HEK293T (cell line): Measurements from ENCODE around the gene PTPRE.

Experiments
- CTCF ChIA-PET: fragments of 350-600 bp; formaldehyde crosslinking; extraction: SDS; loops from one replicate; lab custom pipeline; 2021; ENCODE audit warnings: antibody characterized with exemption, inconsistent platforms; lab: Yijun Ruan, JAX
- POLR2A ChIA-PET: fragments of 350-600 bp; formaldehyde crosslinking; extraction: SDS; loops from one replicate; lab custom pipeline; 2020; ENCODE audit warnings: antibody characterized with exemption, inconsistent platforms; lab: Yijun Ruan, JAX
- DNase-seq: peaks from one replicate; pipeline ENCODE4 v3.0.0; 2012; ENCODE audit warnings: mixed read lengths; ENCODE audit errors: extremely low spot score
- ARNT ChIP-seq: fragments of 450-650 bp; IDR thresholded peaks from 2 replicates; pipeline ENCODE4 v1.6.1; 2017; ENCODE audit warnings: mild to moderate bottlenecking
- BHLHE40 ChIP-seq: fragments of 450-650 bp; IDR thresholded peaks from 2 replicates; pipeline ENCODE4 v1.6.1; 2016; ENCODE audit warnings: mild to moderate bottlenecking, moderate library complexity, borderline replicate concordance
- CTBP1 ChIP-seq: fragments of 450-650 bp; IDR thresholded peaks from 2 replicates; pipeline ENCODE4 v1.6.1; 2016; ENCODE audit warnings: borderline replicate concordance
- ELF4 ChIP-seq: fragments of 450-650 bp; IDR thresholded peaks from 2 replicates; pipeline ENCODE4 v1.6.1; 2017; ENCODE audit warnings: antibody characterized with exemption
- FOXA1 ChIP-seq: fragments of 450-650 bp; IDR thresholded peaks from 2 replicates; pipeline ENCODE4 v1.6.1; 2016; ENCODE audit warnings: mild to moderate bottlenecking
- FOXK2 ChIP-seq: fragments of 450-650 bp; IDR thresholded peaks from 2 replicates; pipeline ENCODE4 v1.6.1; 2016; ENCODE audit warnings: mild to moderate bottlenecking
- FOXM1 ChIP-seq: fragments of 450-650 bp; IDR thresholded peaks from 2 replicates; pipeline ENCODE4 v1.6.1; 2017; ENCODE audit warnings: mild to moderate bottlenecking, borderline replicate concordance
- HDGF ChIP-seq: fragments of 450-650 bp; IDR thresholded peaks from 2 replicates; pipeline ENCODE4 v1.6.1; 2017; ENCODE audit warnings: antibody characterized with exemption, borderline replicate concordance
- L3MBTL2 ChIP-seq: fragments of 450-650 bp; conservative IDR thresholded peaks from 2 replicates; pipeline ENCODE4 v1.6.1; 2016; ENCODE audit warnings: mild to moderate bottlenecking
- LEF1 ChIP-seq: fragments of 450-650 bp; IDR thresholded peaks from 2 replicates; pipeline ENCODE4 v1.6.1; 2017; ENCODE audit warnings: mild to moderate bottlenecking, borderline replicate concordance
- NFRKB ChIP-seq: fragments of 450-650 bp; IDR thresholded peaks from 2 replicates; pipeline ENCODE4 v1.6.1; 2016; ENCODE audit warnings: mild to moderate bottlenecking, moderate library complexity
- PKNOX1 ChIP-seq: fragments of 450-650 bp; IDR thresholded peaks from 2 replicates; pipeline ENCODE4 v1.6.1; 2016
- SP1 ChIP-seq: fragments of 450-650 bp; IDR thresholded peaks from 2 replicates; pipeline ENCODE4 v1.6.1; 2017
- SUZ12 ChIP-seq: fragments of 450-650 bp; IDR thresholded peaks from 2 replicates; pipeline ENCODE4 v1.6.1; 2016; ENCODE audit warnings: mild to moderate bottlenecking
- TARDBP ChIP-seq: fragments of 450-650 bp; IDR thresholded peaks from 2 replicates; pipeline ENCODE4 v1.6.1; 2016
- ZNF384 ChIP-seq: fragments of 450-650 bp; IDR thresholded peaks from 2 replicates; pipeline ENCODE4 v1.6.1; 2016

PTPRE gene

GRCh38 chr10:127945948-127946711 is 39.2 kb downstream of the PTPRE start:
- CTCF ChIA-PET: no interaction called here
- no peak for TF ChIP-seq FOXK2
- TF ChIP-seq NFRKB: no peak
- TF ChIP-seq ZNF384: no peak
- TF ChIP-seq HDGF: no peak
- no peak for TF ChIP-seq ARNT
- no peak for TF ChIP-seq L3MBTL2
- no peak for TF ChIP-seq TARDBP
- TF ChIP-seq SUZ12: no peak
- TF ChIP-seq FOXM1: no peak
- TF ChIP-seq SP1: no peak
- TF ChIP-seq LEF1: no peak
- no peak for DNase-seq
- POLR2A ChIA-PET: no interaction called here

- TF ChIP-seq NFRKB (no peak), ARNT (no peak), ELF4 (no peak), FOXK2 (no peak), FOXM1 (no peak), PKNOX1 (no peak)
- ChIA-PET CTCF (no interaction called here), POLR2A (no interaction called here)
- no peak for DNase-seq
Observed at GRCh38 chr10:127947211-127947610, 40.3 kb downstream of the PTPRE start.

- POLR2A ChIA-PET: no interaction called here
- DNase-seq: no peak
- CTCF ChIA-PET: no interaction called here
- TF ChIP-seq LEF1 (no peak), SP1 (no peak), L3MBTL2 (no peak), BHLHE40 (no peak), ARNT (no peak), CTBP1 (no peak), ELF4 (no peak), PKNOX1 (no peak), SUZ12 (no peak)
Observed at GRCh38 chr10:127948791-127949190, 41.9 kb downstream of the PTPRE start.

GRCh38 chr10:127949831-127950230 is 42.9 kb downstream of the PTPRE start:
- DNase-seq: no peak

GRCh38 chr10:127951861-127952574 is 45.1 kb downstream of the PTPRE start:
- CTCF ChIA-PET: no interaction called here
- TF ChIP-seq BHLHE40 (no peak), ELF4 (no peak), PKNOX1 (no peak)
- POLR2A ChIA-PET: no interaction called here
- DNase-seq: no peak

More at GRCh38 chr10:127949831-127950230, 42.9 kb downstream of the PTPRE start:
- CTCF ChIA-PET: no interaction called here
- no peak for TF ChIP-seq ZNF384
- TF ChIP-seq ARNT: no peak
- TF ChIP-seq FOXK2: no peak
- TF ChIP-seq CTBP1: no peak
- TF ChIP-seq SP1: no peak
- no peak for TF ChIP-seq HDGF
- TF ChIP-seq FOXM1: no peak
- TF ChIP-seq TARDBP: no peak
- TF ChIP-seq NFRKB: no peak
- TF ChIP-seq L3MBTL2: no peak
- POLR2A ChIA-PET: no interaction called here

GRCh38 chr10:127952575-127952869 is 45.6 kb downstream of the PTPRE start:
- ChIA-PET CTCF (no interaction called here), POLR2A (no interaction called here)
- DNase-seq: no peak
- TF ChIP-seq TARDBP (no peak), ARNT (no peak), FOXK2 (no peak)

GRCh38 chr10:127952918-127953317 is 46.0 kb downstream of the PTPRE start:
- DNase-seq: no peak
- ChIA-PET POLR2A (no interaction called here), CTCF (no interaction called here)
- TF ChIP-seq ELF4 (no peak), CTBP1 (no peak), BHLHE40 (no peak), HDGF (no peak), ARNT (no peak), PKNOX1 (no peak), FOXA1 (no peak), L3MBTL2 (no peak), SP1 (no peak), LEF1 (no peak), NFRKB (no peak), FOXM1 (no peak), TARDBP (no peak), FOXK2 (no peak), ZNF384 (no peak), SUZ12 (no peak)
